ENCODE measurements around the gene WDFY3.
"Not testable (repeated sequence)": the region's sequence is repeated elsewhere in the genome, so short reads cannot be mapped to it uniquely, and the experiment has no call there.

The WDFY3 gene

DNA sequence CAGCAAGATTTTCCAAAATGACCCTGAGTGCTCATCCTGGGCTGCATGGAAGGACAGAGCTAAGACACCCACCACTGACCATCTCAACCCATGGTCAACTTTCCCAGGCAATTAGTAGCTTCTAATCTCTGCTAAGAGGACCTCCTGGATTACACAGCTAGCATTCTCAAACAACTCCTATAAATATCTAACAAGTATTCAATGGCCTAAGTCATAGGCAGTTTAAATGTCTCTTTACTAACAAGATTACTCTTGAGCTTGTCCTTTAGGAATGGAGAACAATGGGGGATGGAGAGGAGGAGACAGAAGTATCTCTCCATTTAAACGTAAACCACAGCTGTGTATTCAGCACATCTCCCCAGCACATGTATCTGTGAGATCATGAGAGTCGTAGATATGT, 118.1 kb downstream of the WDFY3 start:
- DNase-seq = no peak

DNA sequence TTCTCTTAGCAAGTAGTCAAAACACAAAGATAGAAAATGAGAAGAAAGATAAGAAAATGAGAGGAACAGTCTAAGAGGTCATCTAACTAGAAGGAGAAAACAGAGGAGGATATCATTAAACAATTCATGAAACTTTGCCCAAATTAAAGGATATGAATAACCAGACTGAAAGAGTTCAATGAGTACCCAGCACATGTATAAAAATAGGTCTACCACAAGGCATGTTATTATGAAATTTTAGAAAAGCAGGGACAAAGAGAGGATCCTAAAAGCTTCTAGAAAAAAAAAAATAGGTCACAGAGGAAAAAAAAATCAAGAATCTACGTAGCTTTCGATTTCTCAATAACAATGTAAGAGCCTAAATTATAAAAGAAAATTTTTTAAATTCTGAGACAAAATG, 118.5 kb downstream of the WDFY3 start:
- DNase-seq = no peak

DNA sequence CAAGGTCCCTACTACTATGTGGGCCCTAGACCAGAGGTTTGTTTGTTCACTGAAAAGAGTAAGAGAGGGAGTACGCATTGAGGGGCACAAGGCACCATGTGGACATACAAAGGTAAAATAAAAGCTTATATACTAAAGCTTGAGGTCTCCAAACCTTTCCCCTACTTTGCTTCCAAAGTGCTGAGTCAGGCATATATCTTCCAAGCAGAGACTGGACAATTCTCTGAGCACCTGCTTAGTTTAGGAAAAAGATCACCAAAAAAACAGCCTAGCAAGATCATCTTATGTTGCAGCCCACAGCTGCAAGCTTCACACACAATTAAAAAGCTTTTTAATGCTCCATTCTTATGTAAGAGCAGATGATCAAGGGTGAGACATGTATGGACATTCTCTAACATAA, 119.5 kb downstream of the WDFY3 start:
- no peak for DNase-seq

DNA sequence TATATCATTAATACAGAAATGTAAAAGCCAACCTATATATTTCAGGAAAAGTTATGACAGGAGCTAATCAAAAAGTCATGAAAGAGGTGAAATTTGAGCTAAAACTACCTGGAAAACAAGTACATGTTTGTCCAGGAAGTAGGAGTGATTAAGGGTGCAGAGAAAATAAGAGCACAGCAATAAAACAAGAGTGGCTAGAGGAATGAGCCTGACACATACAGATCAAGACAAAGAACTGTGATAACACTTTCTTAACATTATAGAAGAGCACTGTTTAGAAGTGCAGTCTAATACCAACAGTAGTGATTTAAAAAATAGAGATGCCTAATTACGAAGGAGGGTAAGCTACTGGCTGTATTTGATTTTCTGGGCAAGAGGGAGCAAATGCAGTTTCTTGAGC, 125.1 kb downstream of the WDFY3 start:
- no peak for DNase-seq

DNA sequence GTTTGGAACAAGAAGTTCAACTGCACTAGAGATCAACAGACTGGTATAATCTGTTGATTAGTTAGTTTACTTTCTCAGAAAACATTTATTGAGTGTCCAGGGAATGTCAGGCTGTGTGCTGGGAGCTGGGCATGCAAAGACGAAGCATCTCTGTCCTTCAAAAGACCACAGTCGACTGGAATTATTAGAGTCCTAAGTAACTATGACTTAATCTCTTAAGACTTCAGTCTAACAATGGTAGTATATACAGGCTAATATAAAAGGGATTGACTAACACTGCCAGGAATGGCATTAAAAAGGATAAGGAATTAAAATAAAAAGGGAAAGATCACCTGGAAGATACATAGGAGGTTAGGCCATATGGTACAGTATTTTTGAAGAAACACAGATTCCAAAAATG, 128.7 kb downstream of the WDFY3 start:
- DNase-seq = no peak

DNA sequence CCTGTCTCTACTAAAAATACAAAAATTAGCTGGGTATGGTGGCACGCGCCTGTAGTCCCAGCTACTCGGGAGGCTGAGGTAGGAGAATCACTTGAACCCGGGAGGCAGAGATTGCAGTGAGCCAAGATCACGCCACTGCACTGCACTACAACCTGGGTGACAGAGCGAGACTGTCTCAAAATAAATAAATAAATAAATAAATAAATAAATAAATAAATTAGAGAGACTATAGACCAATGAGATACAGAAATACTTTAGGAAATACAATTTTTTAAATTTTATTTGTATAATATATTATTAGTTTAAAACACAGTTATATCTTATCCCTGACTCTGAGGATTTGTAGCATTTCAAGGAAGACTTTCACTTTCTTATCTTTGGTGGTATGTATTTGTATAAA, 136.9 kb downstream of the WDFY3 start:
- not testable (repeated sequence) for DNase-seq

DNA sequence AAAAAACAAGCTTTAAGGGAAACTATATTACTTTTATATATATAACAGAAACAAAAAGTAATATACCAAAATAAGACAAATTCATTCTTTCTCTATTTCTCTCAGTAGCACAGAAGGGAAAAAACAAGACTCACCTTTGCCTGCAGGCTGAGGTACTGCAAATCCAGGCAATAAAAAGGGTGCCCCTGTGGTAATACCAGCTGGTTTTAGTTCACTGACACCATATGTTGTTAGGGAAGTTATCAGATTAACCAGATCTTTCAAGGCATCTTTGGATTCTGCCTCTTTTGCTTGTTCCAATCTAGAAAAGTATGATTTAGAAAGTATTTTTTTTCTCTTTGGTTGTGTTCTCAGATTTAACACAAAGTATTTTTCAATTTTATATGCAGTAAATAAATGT, 139.8 kb downstream of the WDFY3 start:
- no peak for DNase-seq

DNA sequence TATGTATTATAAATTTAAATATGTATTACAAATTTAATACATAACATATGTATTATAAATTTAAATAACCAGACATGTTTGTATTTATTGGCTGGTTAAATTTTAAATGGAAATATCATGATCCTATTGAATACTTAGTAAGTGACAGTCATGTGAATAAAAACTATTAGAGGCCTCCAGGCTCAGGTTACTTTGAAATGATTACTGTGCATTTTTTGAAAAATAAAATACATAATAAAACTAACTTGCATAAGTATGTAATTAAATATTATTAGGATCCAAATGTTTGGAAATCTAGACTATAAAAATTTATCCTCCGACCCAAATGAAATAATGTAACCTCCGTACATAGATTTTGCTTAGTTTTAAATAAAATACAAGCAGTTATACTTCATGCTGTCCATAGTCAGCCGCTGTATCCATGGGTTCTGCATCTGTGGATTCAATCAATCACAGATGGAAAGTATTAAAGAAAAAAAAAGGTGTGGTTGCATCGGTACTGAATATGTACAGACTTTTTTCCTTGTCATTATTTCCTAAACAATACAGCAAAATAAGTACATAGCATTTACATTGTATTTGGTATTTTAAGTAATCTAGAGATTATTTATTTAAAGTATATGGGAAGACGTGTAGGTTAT, 140.7 kb downstream of the WDFY3 start:
- DNase-seq = no peak

DNA sequence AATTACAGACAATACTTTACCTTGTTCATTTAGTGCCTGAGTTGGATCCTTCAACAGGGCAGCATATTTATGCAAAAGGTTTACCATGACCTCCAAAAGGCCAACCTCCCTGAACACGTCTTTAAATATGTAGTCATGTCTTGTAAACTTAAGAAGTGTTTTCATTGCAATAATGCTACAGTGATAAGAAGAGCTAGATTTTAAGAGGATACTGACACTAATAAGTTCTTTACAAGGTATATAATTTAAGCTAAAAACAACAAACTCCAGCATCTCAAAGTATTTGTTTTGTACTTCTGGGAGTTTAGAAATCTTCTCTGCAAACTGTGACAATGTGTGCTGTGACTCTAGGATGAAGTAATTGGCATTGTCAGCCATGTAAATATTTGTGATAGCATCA, 145.4 kb downstream of the WDFY3 start:
- no peak for DNase-seq

DNA sequence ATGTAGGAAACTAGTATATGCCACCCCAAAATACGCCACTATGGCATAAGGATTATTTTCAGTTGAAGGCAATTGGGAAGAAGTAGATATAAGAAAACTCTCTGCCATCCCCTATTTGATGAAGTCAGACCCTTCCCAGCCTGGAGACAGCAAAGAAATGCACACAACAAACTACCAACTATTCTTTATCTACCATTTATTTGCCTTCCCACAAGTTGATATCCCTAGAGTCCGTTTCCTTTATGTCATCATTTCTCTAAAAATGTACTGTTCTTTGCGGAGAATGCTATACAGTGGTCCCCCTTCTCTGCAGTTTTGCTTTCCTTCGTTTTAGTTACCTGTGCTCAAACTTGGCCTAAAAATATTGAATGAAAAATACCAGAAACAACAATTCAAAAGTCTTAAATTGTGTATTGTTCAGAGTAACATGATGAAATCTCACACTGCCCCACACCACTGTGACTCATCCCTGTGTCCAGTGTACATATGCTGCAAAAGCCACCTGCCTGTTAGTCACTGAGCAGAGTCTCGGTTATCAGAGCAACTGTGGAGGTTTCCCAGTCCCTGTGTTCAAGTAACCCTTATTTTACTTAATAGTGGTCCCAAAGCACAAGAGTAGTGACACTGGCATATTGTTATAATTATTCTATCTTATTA, 152.3 kb downstream of the WDFY3 start:
- DNase-seq = no peak

DNA sequence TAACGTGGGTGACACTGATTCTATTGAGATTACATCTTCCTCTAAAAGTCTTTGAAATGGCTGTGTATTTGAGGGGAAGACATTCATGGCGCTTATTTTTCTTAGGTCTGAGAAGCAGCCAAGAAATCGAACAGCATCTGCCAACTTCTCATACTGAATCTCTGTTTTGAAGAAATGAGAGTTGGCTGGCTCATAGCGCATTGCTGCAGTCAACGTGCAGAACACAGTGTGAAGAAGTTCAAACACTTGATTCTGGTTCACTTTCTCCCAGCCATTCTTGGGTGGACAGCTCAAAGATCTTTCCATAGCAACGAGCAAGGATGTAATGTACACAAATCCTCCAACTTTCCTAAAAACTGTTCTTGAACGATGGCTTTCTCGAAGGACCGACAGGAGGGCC, 156.5 kb downstream of the WDFY3 start:
- no peak for DNase-seq

DNA sequence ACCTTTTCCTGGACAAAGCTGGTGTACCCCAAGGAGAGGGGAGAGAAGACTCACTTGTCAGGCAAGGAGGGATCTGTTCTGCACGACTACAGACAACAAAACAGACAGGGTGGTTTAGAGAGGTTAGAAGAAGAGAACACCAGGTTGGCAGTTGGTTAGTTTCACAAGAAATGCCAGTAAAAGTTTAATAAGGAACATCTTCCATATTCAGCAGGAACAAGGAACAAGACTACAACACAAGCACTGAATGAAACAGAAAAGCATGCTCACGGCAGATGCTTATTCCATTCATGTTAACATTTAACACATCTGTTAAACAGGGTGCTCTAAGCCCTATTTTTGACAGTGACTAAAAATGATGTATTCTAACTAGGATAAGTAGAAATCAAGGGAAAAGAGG, 158.2 kb downstream of the WDFY3 start:
- DNase-seq = no peak

DNA sequence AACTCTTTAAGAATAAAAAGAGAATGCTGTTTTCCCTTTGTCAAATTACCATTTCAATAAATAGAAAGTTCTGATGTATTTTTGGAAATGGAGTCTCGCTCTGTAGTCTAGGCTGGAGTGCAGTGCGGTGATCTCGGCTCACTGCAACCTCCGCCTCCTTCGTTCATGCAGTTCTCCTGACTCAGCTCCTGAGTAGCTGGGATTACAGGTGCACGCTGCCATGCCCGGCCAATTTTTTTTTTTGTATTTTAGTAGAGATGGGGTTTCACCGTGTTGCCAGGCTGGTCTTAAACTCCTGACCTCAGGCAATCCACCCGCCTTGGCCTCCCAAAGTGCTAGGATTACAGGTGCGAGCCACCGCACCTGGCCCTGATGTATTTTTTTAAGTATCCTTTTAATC, 159.9 kb downstream of the WDFY3 start:
- not testable (repeated sequence) for DNase-seq

DNA sequence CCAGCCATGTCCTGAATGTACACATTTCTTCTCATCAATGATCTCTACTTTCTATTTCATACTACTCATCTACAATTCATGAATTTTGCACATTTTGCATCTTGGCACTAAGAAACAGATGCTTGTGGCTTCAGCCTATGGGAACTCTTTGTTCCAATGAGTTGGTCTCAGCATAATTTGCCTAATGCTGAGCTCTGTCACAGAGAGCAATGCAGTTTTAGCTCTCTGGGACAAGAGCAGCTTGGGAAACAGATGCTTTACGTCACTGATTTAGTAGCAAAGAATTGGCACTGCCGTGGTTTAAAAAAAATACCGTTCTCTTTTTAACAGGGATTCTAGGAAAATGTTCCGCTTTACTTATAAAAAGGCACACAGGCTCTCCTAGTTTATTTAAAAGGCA, 162.4 kb downstream of the WDFY3 start:
- no peak for DNase-seq

DNA sequence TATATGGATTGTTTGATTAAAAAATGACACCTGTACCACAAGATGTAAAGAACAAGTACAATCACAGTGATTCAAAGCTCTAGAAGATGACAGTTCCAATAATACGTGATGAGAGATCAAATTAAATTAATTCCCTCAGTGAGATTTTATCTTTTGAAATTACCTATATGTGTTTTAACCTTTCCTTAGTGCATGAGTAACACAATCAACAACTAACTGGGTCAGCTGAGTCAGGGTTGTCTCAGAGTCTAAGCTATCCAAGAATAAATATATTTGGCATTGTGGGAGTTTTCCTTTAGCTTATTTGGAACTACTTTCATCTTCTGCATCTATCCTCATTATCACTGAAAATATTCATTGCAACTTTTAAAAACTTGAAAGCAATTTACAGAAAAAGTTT, 162.8 kb downstream of the WDFY3 start:
- no peak for DNase-seq

DNA sequence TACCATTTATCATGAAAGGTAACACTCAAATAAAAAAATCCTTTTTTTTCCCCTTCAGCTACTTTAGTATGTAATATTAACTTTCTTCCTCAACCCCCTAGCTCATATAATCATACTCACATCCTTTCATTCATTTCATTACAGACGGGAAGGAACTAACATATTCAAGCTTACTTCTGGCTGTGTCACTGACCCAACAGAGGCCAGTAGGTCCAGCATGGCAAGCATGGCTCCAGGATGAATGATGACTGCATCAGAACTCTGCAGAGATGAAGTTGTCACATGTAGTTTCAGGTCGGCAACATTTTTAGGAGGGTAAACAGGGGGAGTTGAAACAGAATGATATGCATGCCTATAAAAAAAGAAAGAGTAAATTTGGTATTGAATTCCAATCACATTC, 163.4 kb downstream of the WDFY3 start:
- no peak for DNase-seq

DNA sequence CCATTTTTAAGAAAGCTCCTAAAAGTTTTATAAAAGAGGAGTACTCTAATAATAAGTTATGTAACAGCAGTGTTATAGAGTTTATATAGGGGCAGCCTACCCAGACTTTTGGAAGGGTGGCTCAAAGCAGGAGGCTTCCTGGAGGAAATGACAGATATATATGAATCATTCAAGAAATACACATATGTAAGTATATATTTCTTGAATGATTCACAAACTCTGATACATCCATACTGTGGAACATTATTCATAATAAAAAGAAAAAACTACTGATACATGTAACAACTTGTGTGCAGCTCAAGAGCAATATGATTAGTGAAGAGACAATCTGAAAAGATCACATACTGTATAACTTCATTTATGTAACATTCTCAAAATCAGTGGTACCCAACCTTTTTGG, 166.2 kb downstream of the WDFY3 start:
- DNase-seq = no peak

DNA sequence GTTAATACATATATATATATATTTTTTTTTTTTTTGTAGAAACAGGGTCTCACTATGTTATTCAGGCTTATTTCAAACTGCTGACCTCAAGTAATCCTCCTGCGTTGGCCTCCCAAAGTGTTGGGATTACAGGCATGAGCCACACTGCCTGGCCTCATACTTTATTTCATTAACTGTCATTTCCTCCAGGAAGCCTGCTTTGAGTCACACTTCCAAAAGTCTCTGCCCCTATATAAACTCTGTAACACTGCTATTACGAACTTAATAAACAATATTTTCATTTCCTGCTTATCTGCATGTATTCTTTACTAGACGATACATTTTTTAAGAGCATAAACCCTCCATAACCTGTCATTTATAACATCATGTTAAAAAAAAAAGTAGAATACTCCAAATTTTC, 167.2 kb downstream of the WDFY3 start:
- DNase-seq = no peak

DNA sequence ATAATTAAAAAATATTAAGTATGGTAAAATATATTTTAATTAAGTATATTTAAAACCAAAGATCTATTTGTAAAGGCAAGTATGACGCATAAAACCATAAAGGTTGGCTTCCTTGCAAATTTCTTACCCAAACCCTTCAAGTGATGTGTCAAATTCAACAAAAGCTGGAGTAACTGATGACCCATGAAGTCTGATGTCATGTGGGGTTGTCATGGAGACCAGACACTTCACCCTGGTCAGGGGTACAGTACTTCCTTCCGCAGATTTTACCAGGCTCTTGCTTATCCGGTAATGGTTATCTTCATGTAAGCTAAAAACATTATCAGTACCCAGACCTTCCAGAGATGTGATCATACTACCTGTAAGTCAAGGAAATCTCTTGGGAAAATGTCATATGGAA, 170.1 kb downstream of the WDFY3 start:
- DNase-seq = no peak

DNA sequence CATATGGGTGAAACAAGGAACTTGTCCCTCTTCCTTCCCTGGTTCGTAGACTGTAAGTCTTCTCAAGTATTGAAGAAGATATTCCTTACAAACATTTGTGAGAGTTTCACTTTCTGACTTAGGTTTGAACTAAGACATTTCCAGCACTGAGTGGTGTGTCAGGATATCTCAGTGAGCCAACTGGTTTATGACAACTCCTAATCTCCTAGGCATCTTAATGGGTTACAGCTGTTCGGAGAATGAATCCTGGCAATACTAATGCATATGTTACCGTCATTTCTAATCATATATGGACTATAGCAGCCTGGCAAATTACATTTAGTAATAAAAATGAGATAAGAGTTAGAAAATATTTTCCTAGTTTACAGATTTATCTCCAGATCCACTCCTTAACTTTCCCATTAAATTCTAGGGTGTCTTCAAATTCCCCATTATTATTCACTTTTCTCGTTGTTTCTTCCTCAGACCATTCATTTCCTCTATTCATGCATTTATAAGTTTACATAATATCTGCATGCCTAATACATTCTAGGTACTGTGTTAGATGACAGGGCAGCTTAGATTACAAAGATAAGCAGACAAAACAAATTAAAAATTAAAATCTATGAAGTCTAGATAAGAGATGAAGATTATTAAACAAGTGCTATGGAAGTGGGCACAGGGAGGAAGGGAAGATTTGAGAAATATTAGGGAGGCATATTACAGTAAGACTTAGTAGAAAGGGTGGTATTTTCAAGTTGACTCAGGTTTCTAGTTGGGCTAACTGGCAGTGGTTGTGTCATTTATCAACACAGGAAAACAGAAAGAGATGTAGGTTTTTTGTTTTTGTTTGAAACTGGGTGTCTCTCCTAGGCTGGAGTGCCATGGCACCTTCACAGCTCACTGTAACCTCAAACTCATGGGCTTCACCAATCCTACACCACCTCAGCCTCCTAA, 173.9 kb downstream of the WDFY3 start:
- DNase-seq = no peak

DNA sequence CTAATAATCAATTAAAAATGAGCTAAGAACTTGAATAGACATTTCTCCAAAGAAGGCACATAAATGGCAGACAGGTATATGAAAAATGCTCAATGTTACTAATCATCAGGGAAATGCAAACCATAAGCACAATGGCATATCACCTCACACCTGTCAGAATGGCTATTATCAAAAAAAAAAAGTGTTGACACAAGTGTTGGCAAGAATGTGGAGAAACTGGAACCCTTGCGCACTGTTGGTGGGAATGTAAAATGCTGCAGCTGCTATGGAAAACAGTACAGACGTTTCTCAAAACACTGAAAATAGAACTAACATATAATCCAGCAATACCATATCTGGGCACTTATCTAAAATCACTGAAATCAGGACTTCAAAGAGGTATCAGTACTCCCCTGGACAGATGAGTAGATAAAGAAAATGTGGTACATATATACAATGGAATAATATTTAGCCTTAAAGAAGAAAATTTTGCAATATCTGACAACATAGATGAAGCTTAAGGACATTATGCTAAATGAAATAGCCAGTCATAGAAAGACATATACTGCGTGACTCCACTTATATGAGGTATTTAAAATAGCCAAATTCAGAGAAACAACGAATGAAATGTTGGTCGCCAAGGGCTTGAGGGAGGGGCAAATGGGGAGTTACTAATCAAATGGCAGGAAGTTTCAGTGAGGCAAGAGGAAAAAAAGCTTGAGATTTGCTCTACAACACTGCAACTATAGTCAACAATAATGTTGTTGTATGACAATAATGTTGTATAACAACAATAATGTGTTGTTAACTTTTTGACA, 175.5 kb downstream of the WDFY3 start:
- no peak for DNase-seq

DNA sequence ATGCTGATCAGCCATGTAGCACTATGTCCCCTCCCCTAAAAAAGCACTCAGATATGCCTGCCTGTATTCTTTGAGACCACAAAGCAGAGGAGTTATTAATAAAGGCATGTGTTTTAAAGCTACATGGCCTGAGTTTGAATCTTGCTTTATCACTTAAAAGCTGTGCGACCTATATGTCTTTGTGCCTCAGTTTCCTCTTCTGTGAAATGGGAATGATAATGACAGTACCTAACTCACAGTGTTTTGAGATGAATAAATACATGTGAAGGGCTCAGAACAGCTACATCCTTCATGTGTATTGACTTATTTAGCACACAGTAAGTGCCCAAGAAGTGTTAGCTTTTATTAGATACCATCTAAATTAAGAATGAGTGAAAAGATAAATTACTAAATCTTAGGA, 180.0 kb downstream of the WDFY3 start:
- DNase-seq = no peak

DNA sequence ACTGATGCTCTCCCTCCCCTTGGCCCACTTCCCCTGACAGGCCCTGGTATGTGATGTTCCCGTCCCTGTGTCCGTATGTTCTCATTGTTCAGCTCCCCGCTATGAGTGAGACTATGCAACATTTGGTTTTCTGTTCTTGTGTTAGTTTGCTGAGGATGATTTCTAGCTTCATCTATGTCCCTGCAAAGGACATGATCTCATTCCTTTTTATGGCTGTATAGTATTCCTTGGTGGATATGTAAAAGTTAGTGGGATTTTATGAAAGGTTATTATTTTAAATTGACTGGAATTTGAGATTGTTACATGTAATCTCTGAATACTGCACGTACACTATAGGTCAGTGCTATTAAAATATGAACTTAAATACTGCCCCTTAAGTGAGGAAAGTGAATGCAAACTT, 184.0 kb downstream of the WDFY3 start:
- DNase-seq = no peak

Data from NCI-H1436 treated with DMSO at 0.1 percent for 48 hours (cell line).